Activated CD8-positive, alpha-beta memory T cell treated with anti-CD3 and anti-CD28 coated beads, Interleukin-2, amount 50 U/mL, for 24 hours (primary cell): ENCODE measurements around the gene SMIM24.

Experiments used
- DNase-seq: peaks from one replicate; pipeline ENCODE4 v3.0.0-alpha.2; 2020; ENCODE audit errors: extremely low read depth

The SMIM24 gene

GRCh38 chr19:3497757-3498520 is 17.6 kb upstream of the SMIM24 start:
- no peak for DNase-seq

GRCh38 chr19:3496392-3497273 is 16.3 kb upstream of the SMIM24 start:
- no peak for DNase-seq

GRCh38 chr19:3494559-3494958 is 14.2 kb upstream of the SMIM24 start:
- DNase-seq: no peak

GRCh38 chr19:3494051-3494450 is 13.7 kb upstream of the SMIM24 start:
- no peak for DNase-seq

GRCh38 chr19:3493651-3494050 is 13.3 kb upstream of the SMIM24 start:
- DNase-seq: no peak

GRCh38 chr19:3492919-3493318 is 12.6 kb upstream of the SMIM24 start:
- no peak for DNase-seq

GRCh38 chr19:3492131-3492839 is 12.0 kb upstream of the SMIM24 start:
- DNase-seq: no peak

- DNase-seq: no peak
Observed at GRCh38 chr19:3491396-3492119, 11.2 kb upstream of the SMIM24 start.

- no peak for DNase-seq
Observed at GRCh38 chr19:3483226-3483628, 2.9 kb upstream of the SMIM24 start, which contains the start of gene SMIM44. TSS of gene SMIM44 (minus strand) at chr19:3483441. CDS start at chr19:3483403, 38 bp downstream.

- DNase-seq: no peak
Observed at GRCh38 chr19:3482507-3483225, 2.3 kb upstream of the SMIM24 start.

GRCh38 chr19:3481241-3482090 is 1.1 kb upstream of the SMIM24 start:
- no peak for DNase-seq

- DNase-seq: no peak
Observed at GRCh38 chr19:3479834-3480215, 500 bp downstream of the SMIM24 start.

GRCh38 chr19:3479177-3479833 is 1.0 kb downstream of the SMIM24 start:
- no peak for DNase-seq

GRCh38 chr19:3478409-3479176 is 1.7 kb downstream of the SMIM24 start:
- no peak for DNase-seq

- DNase-seq: no peak
Observed at GRCh38 chr19:3477951-3478350, 2.4 kb downstream of the SMIM24 start.

GRCh38 chr19:3477506-3477905 is 2.8 kb downstream of the SMIM24 start:
- DNase-seq: no peak

- DNase-seq: no peak
Observed at GRCh38 chr19:3476830-3477229, 3.5 kb downstream of the SMIM24 start.

- DNase-seq: no peak
Observed at GRCh38 chr19:3475449-3475848, 4.9 kb downstream of the SMIM24 start.

- DNase-seq: no peak
Observed at GRCh38 chr19:3474614-3475013, 5.7 kb downstream of the SMIM24 start.
